Measurements from ENCODE around the gene HAUS5.

DNA sequence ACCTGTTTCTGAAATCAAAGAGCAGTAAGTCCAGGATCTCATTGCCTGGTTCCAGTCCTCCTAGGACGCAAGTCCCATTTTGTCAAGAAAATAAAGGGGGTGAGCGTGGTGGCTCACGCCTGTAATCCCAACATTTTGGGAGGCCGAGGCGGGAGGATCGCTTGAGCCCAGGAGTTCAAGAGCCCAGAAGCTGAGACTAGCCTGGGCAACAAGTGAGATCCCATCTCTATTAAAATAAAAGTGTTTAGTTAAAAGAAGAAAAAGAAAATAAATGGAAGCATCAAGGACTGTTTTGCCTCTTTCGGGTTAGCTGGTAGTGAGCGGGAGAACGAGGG is 344 bp upstream of the HAUS5 start:
- TF ChIP-seq, protein P1, sequence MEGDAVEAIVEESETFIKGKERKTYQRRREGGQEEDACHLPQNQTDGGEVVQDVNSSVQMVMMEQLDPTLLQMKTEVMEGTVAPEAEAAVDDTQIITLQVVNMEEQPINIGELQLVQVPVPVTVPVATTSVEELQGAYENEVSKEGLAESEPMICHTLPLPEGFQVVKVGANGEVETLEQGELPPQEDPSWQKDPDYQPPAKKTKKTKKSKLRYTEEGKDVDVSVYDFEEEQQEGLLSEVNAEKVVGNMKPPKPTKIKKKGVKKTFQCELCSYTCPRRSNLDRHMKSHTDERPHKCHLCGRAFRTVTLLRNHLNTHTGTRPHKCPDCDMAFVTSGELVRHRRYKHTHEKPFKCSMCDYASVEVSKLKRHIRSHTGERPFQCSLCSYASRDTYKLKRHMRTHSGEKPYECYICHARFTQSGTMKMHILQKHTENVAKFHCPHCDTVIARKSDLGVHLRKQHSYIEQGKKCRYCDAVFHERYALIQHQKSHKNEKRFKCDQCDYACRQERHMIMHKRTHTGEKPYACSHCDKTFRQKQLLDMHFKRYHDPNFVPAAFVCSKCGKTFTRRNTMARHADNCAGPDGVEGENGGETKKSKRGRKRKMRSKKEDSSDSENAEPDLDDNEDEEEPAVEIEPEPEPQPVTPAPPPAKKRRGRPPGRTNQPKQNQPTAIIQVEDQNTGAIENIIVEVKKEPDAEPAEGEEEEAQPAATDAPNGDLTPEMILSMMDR (conservative IDR thresholded peaks at IDR 0.05; ENCODE audit: low read depth, low read length): no peak
- TF ChIP-seq EZH2 (IDR thresholded peaks at IDR 0.05; ENCODE audit: borderline replicate concordance, low read depth, low read length, poor library complexity, severe bottlenecking): no peak
